ENCODE results near the gene HRH1.

- TF ChIP-seq CTCF (IDR thresholded peaks at IDR 0.05) (no peak), POLR2A (IDR thresholded peaks at IDR 0.05) (no peak)
Measured at GRCh38 chr3:11157421-11157820, 3.1 kb downstream of the HRH1 start.

Measured in uterus (tissue), 2 donors.